HUES64 (cell line): Measurements from ENCODE around the gene PCBD1.

ENCODE experiments used
- H3K27ac ChIP-seq: 2 replicates; pipeline ENCODE4 v1.7.0; 2013; ENCODE audit warnings: low read depth, low read length, inconsistent platforms
- H3K27me3 ChIP-seq: 2 replicates; pipeline ENCODE4 v1.6.1; 2013; ENCODE audit warnings: mild to moderate bottlenecking, low read length; ENCODE audit not compliant: insufficient read depth
- H3K36me3 ChIP-seq: 2 replicates; pipeline ENCODE4 v1.6.1; 2013; ENCODE audit warnings: mild to moderate bottlenecking, low read length; ENCODE audit not compliant: insufficient read depth
- H3K4me1 ChIP-seq: 2 replicates; pipeline ENCODE4 v1.6.1; 2013; ENCODE audit warnings: mild to moderate bottlenecking, low read length, moderate library complexity; ENCODE audit not compliant: insufficient read depth
- H3K4me3 ChIP-seq: 2 replicates; pipeline ENCODE4 v1.5.1; 2013; ENCODE audit warnings: mild to moderate bottlenecking, low read length, moderate library complexity
- H3K9ac ChIP-seq: 2 replicates; pipeline ENCODE4 v1.6.1; 2013; ENCODE audit warnings: mild to moderate bottlenecking, low read depth, low read length
- H3K9me3 ChIP-seq: 2 replicates; pipeline ENCODE4 v1.6.1; 2013; ENCODE audit warnings: low read depth, low read length; ENCODE audit not compliant: insufficient read depth
- WGBS: fragments of 150-250, 120-280 bp; methylation state at CpG from one replicate; pipeline ENCODE4 v1.1.7; 2013; ENCODE audit warnings: missing lambda C conversion rate; 5-methylcytosine and 5-hydroxymethylcytosine counted together

PCBD1 gene

DNA sequence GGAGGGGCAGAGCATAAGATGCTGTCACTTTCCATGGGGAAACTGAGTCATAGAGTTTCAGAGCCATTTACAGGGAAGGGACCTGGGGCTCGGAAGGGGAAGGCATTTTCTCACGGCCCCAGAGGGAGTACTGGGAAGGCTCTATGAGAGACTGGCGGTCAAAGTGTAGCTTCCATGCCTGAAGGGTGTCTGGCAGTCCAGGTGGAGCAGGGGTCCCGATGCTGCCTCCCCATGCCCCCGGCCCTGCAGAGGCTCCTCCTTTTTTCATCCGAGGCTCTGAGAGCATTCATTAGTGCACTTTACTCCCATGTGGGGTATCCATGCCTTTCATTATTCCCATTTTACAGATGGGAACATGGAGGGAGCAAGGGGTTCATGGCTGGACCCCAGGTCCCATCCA is 27.9 kb upstream of the PCBD1 start:
- no peaks in the 10 kb centered on the region for H3K27me3 ChIP-seq
- no peak overlapping the region for H3K4me3 ChIP-seq
- H3K36me3 ChIP-seq, result no peaks in the 10 kb centered on the region
- WGBS, result 90% methylated on average over 6 of the region's 6 CpGs
- no peaks in the 10 kb centered on the region for H3K4me1 ChIP-seq
- H3K9ac ChIP-seq, result no peak overlapping the region
- H3K27ac ChIP-seq, result no peak overlapping the region
- H3K9me3 ChIP-seq, result no peaks in the 10 kb centered on the region

- Histone ChIP-seq H3K36me3 (no peaks in the 10 kb centered on the region), H3K4me3 (no peak overlapping the region), H3K27ac (no peak overlapping the region), H3K9ac (no peak overlapping the region), H3K27me3 (no peaks in the 10 kb centered on the region), H3K9me3 (no peaks in the 10 kb centered on the region), H3K4me1 (no peaks in the 10 kb centered on the region)
- WGBS, result 91% methylated on average over 9 of the region's 9 CpGs
These were observed 27.4 kb upstream of the PCBD1 start for GRCh38 chr10:70915806-70916205.

DNA sequence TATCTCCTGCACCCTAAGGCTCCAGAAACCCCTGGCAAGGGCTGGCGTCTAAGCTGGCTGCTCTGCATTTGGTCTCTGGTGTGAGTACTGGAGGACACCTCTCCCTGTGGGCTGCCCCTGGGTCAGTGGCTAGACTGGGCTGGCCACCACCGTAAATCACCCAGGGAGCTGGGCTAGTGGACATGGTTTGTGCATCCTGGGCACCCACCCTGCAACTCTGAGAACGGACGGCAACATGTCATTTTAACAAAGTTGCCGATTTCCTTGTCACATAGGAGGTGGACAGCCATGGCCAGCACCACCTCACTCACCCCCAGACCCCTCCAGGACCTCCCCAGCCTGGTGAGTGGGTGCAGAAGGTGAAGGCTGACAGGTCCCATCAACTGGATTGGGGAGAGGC is 26.8 kb upstream of the PCBD1 start:
- H3K9me3 ChIP-seq, result no peaks in the 10 kb centered on the region
- no peak overlapping the region for H3K9ac ChIP-seq
- H3K27me3 ChIP-seq, result no peaks in the 10 kb centered on the region
- no peak overlapping the region for H3K4me3 ChIP-seq
- no peak overlapping the region for H3K27ac ChIP-seq
- H3K36me3 ChIP-seq, result no peaks in the 10 kb centered on the region
- WGBS, result 90% methylated on average over 5 of the region's 5 CpGs
- no peaks in the 10 kb centered on the region for H3K4me1 ChIP-seq

DNA sequence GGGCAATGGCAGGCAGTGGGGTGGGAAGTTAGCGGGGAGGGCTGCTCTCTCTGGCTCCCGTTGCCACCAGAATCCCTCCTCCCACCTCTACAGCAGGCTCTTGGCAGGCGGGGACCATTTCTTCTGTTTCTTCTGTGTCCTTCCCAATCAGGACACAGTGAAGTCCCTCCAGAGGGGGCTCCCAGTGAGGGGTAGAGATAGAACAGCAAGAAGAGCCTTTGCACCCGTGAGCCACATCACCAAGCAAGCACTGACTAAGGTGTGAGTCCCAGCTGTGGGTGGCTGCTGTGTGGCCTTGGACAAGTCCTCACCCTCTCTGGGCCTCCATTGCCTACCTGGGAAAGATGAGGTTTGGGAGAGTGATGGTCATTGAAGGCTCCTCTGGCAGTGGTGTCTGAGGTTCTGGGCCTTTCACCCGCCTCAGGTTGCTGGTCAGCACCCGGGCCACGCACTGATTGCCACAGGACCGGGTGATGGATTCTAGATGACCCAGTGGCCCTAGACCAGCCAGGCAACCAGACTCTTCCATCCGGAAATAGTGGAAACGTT is 26.0 kb upstream of the PCBD1 start:
- Histone ChIP-seq H3K27me3 (no peaks in the 10 kb centered on the region), H3K4me3 (no peak overlapping the region), H3K4me1 (no peaks in the 10 kb centered on the region), H3K36me3 (no peaks in the 10 kb centered on the region), H3K9me3 (no peaks in the 10 kb centered on the region), H3K27ac (no peak overlapping the region), H3K9ac (no peak overlapping the region)
- WGBS, result 83% methylated on average over 10 of the region's 10 CpGs

DNA sequence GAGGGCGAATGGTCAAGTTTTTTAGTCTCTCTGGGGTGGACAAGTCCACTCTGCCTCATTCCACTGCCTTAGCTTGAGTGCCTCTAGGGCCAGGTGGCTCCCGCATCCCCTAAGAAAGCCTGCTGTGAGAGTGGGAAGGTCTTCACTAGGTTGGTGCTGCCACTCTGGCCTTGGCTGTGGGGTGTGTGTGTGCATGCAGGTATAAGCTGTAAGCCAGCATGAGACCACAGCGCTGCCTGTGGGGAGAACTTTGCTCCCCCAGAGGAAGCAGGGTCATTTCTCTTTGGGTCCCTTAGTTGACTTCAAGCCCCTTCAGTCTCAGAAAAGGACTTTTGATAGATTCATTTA is 25.5 kb upstream of the PCBD1 start:
- H3K4me1 ChIP-seq, result no peaks in the 10 kb centered on the region
- no peak overlapping the region for H3K4me3 ChIP-seq
- H3K9ac ChIP-seq, result no peak overlapping the region
- WGBS, result 91% methylated on average over 3 of the region's 3 CpGs
- no peaks in the 10 kb centered on the region for H3K9me3 ChIP-seq
- H3K27ac ChIP-seq, result no peak overlapping the region
- H3K27me3 ChIP-seq, result no peaks in the 10 kb centered on the region
- H3K36me3 ChIP-seq, result no peaks in the 10 kb centered on the region

DNA sequence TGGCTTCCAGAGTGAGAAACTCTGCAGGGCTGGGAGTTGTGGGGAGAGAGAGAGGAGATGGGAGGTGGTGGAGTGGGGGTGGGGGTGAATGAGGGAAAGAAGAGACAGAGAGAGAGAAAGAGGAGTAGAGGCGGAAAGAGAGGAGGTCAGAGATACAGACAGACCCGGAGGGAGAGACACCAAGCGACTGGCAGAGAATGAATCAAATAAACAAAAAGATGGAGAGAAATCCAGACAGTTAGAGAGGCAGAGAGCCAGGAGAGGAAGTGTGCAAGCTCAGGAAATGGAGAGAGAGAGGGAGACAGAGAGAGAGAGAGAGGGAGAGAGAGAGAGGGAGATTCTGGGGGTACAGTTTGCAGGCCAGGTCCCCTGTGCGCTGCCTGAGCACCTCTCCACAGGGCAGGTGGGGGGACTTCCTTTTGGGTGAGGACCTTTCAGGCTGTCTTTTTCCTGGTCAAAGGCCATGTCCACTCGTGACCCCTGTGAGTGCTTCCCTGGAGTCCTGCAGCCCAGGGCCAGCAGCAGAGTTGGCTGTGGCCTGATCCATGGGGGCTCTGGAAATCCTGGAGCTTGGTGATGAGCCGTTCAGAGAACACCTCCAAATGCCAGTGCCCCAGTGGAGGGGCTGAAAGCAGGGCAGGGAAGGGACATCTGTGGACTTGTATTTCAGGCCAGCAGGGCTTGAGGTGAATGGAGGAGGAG is 25.0 kb upstream of the PCBD1 start:
- WGBS, result 91% methylated on average over 6 of the region's 6 CpGs
- H3K27me3 ChIP-seq, result no peaks in the 10 kb centered on the region
- no peak overlapping the region for H3K4me3 ChIP-seq
- no peaks in the 10 kb centered on the region for H3K36me3 ChIP-seq
- no peak overlapping the region for H3K27ac ChIP-seq
- no peaks in the 10 kb centered on the region for H3K9me3 ChIP-seq
- no peak overlapping the region for H3K9ac ChIP-seq
- no peaks in the 10 kb centered on the region for H3K4me1 ChIP-seq

DNA sequence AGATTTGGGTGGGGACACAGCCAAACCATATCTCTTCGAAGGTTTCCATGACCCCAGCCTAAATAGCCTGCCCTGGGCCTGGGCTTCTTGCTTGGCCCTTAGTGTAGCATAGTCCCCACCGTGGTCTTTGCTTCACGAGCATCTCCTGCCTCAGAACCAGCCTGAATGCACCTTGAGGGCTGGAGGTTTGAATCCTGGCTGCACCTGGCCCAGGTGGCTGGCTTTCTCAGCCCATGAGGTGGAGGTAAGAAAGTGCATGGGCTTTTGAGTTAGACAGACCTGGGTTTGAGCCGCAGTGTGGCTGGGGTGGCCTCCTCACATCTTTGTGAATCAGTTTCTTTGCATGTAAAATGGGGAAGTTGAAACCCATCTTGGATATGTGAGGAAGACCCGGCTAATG is 24.2 kb upstream of the PCBD1 start:
- Histone ChIP-seq H3K27ac (no peak overlapping the region), H3K36me3 (no peaks in the 10 kb centered on the region), H3K4me1 (no peaks in the 10 kb centered on the region), H3K27me3 (no peaks in the 10 kb centered on the region), H3K9ac (no peak overlapping the region), H3K9me3 (no peaks in the 10 kb centered on the region), H3K4me3 (no peak overlapping the region)
- 94% methylated on average over 5 of the region's 5 CpGs for WGBS

- Histone ChIP-seq H3K9me3 (no peaks in the 10 kb centered on the region), H3K27me3 (no peaks in the 10 kb centered on the region), H3K4me3 (no peak overlapping the region), H3K36me3 (no peaks in the 10 kb centered on the region), H3K9ac (no peak overlapping the region), H3K27ac (no peak overlapping the region), H3K4me1 (no peaks in the 10 kb centered on the region)
- WGBS, result 97% methylated on average over 4 of the region's 4 CpGs
These were observed 23.0 kb upstream of the PCBD1 start for GRCh38 chr10:70911386-70911785.

- Histone ChIP-seq H3K27ac (no peak overlapping the region), H3K4me1 (no peaks in the 10 kb centered on the region), H3K4me3 (no peak overlapping the region), H3K9me3 (no peaks in the 10 kb centered on the region), H3K27me3 (no peaks in the 10 kb centered on the region), H3K9ac (no peak overlapping the region), H3K36me3 (no peaks in the 10 kb centered on the region)
- WGBS, result 93% methylated on average over 16 of the region's 16 CpGs
These were observed 22.3 kb upstream of the PCBD1 start for GRCh38 chr10:70910486-70911341.

DNA sequence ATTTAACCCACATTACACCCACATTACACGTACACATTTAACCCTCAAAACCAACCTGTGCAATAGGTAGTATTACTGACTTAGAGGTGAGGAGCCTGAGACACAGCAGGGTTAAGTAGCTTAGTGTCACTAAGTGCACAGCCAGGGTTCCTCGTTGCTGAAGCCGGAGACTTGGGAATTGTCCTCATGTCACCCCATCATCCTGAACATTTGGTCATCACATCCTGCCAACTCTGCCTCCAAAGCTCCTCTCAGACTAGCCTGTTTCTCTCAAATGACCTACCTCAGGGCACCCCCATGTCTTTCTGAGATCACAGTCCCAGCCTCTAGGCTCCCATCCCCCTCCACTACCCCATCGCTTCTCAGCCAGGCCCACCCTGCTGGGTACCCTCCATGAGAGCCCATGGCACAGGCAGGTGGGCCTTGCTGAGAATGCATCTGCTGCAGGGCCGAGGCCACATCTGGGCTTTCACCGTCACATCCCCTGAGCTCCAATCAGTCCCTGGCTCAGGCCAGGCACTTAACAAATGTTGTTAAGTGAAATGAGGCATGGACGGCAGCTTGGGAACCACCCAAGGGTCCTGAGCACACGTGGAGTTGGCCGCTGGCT is 21.1 kb upstream of the PCBD1 start:
- Histone ChIP-seq H3K9me3 (no peaks in the 10 kb centered on the region), H3K4me1 (no peaks in the 10 kb centered on the region), H3K36me3 (no peaks in the 10 kb centered on the region), H3K9ac (no peak overlapping the region), H3K27ac (no peak overlapping the region), H3K27me3 (no peaks in the 10 kb centered on the region), H3K4me3 (no peak overlapping the region)
- WGBS, result 91% methylated on average over 9 of the region's 9 CpGs
